Colonic mucosa (tissue), 4 donors: Measurements from ENCODE around the gene MKNK1. TPM values are rescaled to one million over a fixed set of nuclear protein-coding genes. Genes with fewer than 3 reads are reported as not detected.

Experiments
- DNase-seq: peaks from one replicate; pipeline ENCODE4 v3.0.0-alpha.2; 2020
- H3K27ac ChIP-seq: fragments of 200-600 bp; one replicate; pipeline ENCODE4 v1.8.0; 2021
- H3K27me3 ChIP-seq: fragments of 200-600 bp; one replicate; pipeline ENCODE4 v1.8.0; 2021
- H3K36me3 ChIP-seq: fragments of 200-600 bp; one replicate; pipeline ENCODE4 v1.8.0; 2021
- H3K4me1 ChIP-seq: fragments of 200-600 bp; one replicate; pipeline ENCODE4 v1.8.0; 2021; ENCODE audit warnings: mild to moderate bottlenecking
- H3K4me3 ChIP-seq: fragments of 200-600 bp; one replicate; pipeline ENCODE4 v1.8.0; 2021
- H3K9ac ChIP-seq, 2 donors: one replicate each; pipeline ENCODE4 v1.7.0; 2013; ENCODE audit warnings: control low read depth in 2 of 2, low read depth in 2 of 2, low read length in 2 of 2
- H3K9me3 ChIP-seq: fragments of 200-600 bp; one replicate; pipeline ENCODE4 v1.8.0; 2021
- intact Hi-C: fragments of 100-400 bp; cut with DNase I; formaldehyde crosslinking; loops from one replicate; pipeline ENCODE4 v1.14.1; 2022
- total RNA-seq, 2 donors: library from RNA; stranded (reverse); fragmentation: NEBNext Ultra II Directional in 1 of 2; extraction: Animal tissue kit (Norgen Biotek cat#: 25700) in 1 of 2; gene quantifications; one replicate each; pipeline ENCODE4 v1.2.1, GENCODE V29; 2021
- TF ChIP-seq, protein P1 (sequence below): fragments of 200-600 bp; IDR thresholded peaks from one replicate; pipeline ENCODE4 v1.8.0; 2022; ENCODE audit warnings: antibody characterized with exemption, mild to moderate bottlenecking
- donor health status: healthy.
- donor health status: DM: no; HTN: no; CAD: no.
- donor health status: DM: no; HTN: no; CAD: no.

The MKNK1 gene
- total RNA-seq, 2 donors from 2014 or later = 27.0 to 36.8 TPM

DNA sequence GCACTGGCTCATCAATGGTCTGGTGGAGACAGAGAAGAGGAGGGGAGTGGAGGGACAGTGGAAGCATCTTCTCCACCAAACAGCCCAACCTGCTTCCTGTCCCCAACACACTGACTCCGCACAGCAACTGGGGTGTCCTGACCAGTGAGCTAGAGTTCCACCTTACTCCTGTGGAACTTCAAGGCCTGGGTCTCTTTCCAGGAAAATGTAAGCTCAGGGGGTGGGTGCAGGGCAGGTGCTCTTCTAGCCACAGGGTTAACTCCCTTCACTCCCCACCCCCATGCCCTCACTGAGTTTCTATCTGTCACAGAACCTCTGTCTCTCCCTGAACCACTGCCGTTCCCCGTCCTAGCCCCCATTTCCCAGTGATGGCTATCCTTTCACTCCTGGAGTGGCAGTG is 11.7 kb upstream of the MKNK1 start:
- H3K27me3 ChIP-seq = no peaks in the 10 kb centered on the region
- H3K9ac ChIP-seq = peak overlapping the region; percentile 71 to 75
- no peaks in the 10 kb centered on the region for H3K9me3 ChIP-seq
- no peak for DNase-seq
- peak overlapping the region; percentile 88 for H3K27ac ChIP-seq
- intact Hi-C loops = no loop called here
- H3K4me3 ChIP-seq = peak overlapping the region; percentile 63
- peaks cover 5% of the 10 kb centered on the region for H3K4me1 ChIP-seq
- TF ChIP-seq, protein P1, sequence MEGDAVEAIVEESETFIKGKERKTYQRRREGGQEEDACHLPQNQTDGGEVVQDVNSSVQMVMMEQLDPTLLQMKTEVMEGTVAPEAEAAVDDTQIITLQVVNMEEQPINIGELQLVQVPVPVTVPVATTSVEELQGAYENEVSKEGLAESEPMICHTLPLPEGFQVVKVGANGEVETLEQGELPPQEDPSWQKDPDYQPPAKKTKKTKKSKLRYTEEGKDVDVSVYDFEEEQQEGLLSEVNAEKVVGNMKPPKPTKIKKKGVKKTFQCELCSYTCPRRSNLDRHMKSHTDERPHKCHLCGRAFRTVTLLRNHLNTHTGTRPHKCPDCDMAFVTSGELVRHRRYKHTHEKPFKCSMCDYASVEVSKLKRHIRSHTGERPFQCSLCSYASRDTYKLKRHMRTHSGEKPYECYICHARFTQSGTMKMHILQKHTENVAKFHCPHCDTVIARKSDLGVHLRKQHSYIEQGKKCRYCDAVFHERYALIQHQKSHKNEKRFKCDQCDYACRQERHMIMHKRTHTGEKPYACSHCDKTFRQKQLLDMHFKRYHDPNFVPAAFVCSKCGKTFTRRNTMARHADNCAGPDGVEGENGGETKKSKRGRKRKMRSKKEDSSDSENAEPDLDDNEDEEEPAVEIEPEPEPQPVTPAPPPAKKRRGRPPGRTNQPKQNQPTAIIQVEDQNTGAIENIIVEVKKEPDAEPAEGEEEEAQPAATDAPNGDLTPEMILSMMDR = no peak
- H3K36me3 ChIP-seq = no peaks in the 10 kb centered on the region

DNA sequence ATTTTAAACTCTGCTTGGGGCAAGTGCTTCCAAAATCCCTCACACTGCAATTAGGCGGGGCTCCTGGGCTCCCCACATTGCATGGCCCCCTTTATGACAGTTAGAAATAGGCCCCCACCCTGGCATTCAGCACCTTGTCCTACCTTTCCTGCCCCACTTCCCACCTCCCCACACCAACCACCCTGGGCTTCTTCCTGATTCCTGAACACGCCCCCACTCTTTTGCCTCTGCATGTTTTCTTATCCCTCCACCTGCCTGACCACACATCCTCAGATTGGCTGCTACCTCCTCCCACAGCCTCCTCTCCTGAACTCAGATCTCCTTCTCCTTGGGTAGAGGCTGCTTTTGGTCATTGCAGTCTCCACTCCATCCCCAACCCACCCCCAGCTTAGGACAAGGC is 11.0 kb upstream of the MKNK1 start:
- Histone ChIP-seq H3K36me3 (peaks cover under 1% of the 10 kb centered on the region), H3K9me3 (no peaks in the 10 kb centered on the region), H3K9ac (peak overlapping the region in 1 of 2 donors; percentile 71), H3K27me3 (no peaks in the 10 kb centered on the region), H3K4me1 (peaks cover 5% of the 10 kb centered on the region), H3K27ac (no peak overlapping the region), H3K4me3 (peak overlapping the region; percentile 63)
- DNase-seq = no peak
- intact Hi-C loops = no loop called here
- TF ChIP-seq, protein P1 = no peak

DNA sequence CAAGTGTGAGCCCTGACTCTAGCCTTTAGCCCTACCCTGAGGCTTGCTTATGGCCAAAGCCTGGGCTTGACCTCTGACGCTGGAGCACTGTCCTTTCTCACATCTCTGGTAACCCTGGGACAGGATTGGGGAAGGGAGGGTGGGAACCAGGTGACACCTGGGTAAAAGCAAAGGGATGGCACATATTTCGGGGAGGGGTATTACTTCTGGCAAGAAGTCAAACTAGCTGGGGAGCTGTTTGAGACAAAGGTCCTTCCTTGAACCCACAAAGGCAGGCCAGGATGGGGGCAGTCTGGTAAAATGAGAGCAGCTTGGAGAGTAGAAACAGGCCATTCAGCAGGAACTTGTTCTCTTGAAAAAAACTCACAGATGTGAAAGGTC is 10.5 kb upstream of the MKNK1 start:
- TF ChIP-seq, protein P1 = no peak
- peak overlapping the region in 1 of 2 donors; percentile 48 for H3K9ac ChIP-seq
- no peak overlapping the region for H3K4me3 ChIP-seq
- no peaks in the 10 kb centered on the region for H3K27me3 ChIP-seq
- no peaks in the 10 kb centered on the region for H3K9me3 ChIP-seq
- H3K36me3 ChIP-seq = peaks cover 5% of the 10 kb centered on the region
- no peak overlapping the region for H3K27ac ChIP-seq
- intact Hi-C loops = no loop called here
- DNase-seq = no peak
- peaks cover 5% of the 10 kb centered on the region for H3K4me1 ChIP-seq

DNA sequence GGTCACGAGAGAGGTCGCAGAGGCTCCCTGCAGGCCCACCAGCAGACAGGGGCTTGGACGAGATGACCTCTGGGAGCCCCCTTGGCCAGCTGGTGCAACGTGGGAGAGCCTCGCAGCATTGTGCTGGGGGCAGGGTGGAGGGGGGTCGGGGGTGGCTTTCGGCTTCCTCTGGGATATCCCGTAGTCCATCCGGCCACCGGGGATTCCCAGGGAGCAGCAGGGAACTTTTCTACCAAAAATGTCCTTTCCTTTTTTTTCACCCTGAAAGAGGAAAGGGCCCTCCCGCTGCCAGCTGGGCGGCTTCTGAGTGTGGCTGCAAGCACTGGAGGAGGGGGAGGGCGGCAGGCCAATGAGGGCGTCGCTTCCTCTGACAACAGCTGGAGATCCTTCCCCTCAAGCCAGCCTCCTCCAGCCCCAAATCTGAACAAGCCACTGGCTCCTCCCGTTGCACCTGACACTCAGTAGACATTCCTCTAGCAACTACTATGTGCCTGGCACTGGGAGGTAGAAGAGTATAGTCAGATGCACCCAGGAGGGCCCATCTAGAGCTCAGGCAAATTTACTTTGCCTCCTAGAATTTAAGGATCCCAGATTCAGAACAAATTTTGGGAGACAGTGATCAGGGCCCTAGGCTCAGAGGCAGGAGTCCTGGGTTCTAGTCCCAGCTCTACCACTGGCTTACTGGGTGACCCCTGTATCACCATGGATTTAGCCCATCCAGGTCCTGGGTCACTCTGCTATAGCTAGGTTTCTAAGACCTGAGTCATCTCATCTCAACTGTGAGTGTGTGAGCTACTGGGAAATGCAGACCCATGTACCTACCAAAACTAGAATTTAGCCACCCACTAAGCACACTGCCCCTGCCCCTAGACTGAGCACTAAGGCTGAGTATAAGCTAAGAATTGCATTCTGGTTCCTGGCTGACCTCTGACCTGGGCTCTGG is 9.9 kb upstream of the MKNK1 start:
- no peaks in the 10 kb centered on the region for H3K27me3 ChIP-seq
- peak overlapping the region in 1 of 2 donors; percentile 48 for H3K9ac ChIP-seq
- peaks cover 5% of the 10 kb centered on the region for H3K4me1 ChIP-seq
- peak; percentile 75 for DNase-seq
- no peak overlapping the region for H3K27ac ChIP-seq
- TF ChIP-seq, protein P1 = no peak
- intact Hi-C loops = no loop called here
- no peak overlapping the region for H3K4me3 ChIP-seq
- H3K36me3 ChIP-seq = peaks cover 10% of the 10 kb centered on the region
- no peaks in the 10 kb centered on the region for H3K9me3 ChIP-seq

DNA sequence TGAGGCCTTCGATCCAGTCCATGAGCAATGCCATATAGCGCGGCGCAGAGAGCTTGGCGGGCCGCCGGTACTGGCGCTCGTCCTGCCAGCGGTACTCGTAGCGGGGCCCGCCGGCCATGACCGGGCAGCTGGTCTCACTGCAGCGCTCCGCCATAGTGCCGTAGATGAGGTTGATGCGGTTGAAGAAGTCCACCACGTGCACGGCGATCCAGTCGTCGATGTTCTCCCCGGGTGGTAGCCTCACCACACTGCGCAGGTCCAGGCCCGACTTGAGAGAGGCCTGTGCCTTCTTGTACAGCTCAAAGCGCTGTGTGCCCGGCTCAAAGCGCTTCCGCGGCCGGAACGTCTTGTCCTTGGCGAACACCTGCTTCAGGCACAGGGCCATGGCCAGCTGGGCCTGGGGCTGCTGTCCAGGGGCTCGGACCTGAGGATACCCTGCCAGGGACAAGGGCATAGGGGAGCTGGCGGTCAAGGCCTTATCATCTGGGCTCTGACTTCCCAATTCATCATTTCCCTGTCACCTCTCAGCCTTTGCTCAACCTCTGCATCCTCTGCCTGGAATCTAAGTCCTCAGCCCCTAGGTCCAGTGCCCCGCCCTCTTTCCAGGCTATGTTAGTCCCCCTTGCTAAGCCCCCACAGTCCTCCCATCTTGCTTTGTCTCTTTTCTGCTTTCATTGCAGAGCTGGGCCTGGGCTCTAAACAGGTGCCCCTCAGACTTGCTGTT is 9.0 kb upstream of the MKNK1 start:
- Histone ChIP-seq H3K9me3 (no peaks in the 10 kb centered on the region), H3K36me3 (peaks cover 17% of the 10 kb centered on the region), H3K27ac (no peak overlapping the region), H3K9ac (no peak overlapping the region), H3K27me3 (no peaks in the 10 kb centered on the region), H3K4me1 (peaks cover 5% of the 10 kb centered on the region), H3K4me3 (no peak overlapping the region)
- intact Hi-C loops = no loop called here
- DNase-seq = no peak
- TF ChIP-seq, protein P1 = no peak
